Large intestine (tissue), 3 donors: ENCODE data around the gene SH3RF3. TPM values are rescaled to one million over a fixed set of nuclear protein-coding genes. Genes with fewer than 3 reads are reported as not detected.

Experiments
- DNase-seq, 2 donors: peaks; one replicate each; pipeline versions ENCODE4 v3.0.0 to v3.0.0-alpha.2; 2013
- H3K27ac ChIP-seq: one replicate; pipeline ENCODE4 v1.5.1; 2013; ENCODE audit warnings: low read length
- H3K27me3 ChIP-seq: 2 replicates; pipeline ENCODE4 v1.6.1; 2013; ENCODE audit warnings: low read length; ENCODE audit not compliant: control insufficient read depth, insufficient read depth
- H3K36me3 ChIP-seq: 2 replicates; pipeline ENCODE4 v1.6.1; 2013; ENCODE audit warnings: low read length; ENCODE audit not compliant: control insufficient read depth, insufficient read depth
- H3K4me1 ChIP-seq: one replicate; pipeline ENCODE4 v1.6.1; 2013; ENCODE audit warnings: low read length; ENCODE audit not compliant: control insufficient read depth, insufficient read depth
- H3K4me3 ChIP-seq: one replicate; pipeline ENCODE4 v1.5.1; 2013; ENCODE audit warnings: low read length
- H3K9me3 ChIP-seq: one replicate; pipeline ENCODE4 v1.6.1; 2013; ENCODE audit warnings: mild to moderate bottlenecking, low read depth, low read length, moderate library complexity; ENCODE audit not compliant: control insufficient read depth
- WGBS: methylation state at CpG from one replicate; pipeline ENCODE4 v1.1.5; 2013; ENCODE audit warnings: low lambda C conversion rate; ENCODE audit not compliant: insufficient coverage; 5-methylcytosine and 5-hydroxymethylcytosine counted together
- polyA plus RNA-seq: library from polyadenylated mRNA; unstranded; fragments of 120-200 nt; gene quantifications from one replicate; pipeline ENCODE4 v1.2.1, GENCODE V29; 2013

Gene SH3RF3
- polyA plus RNA-seq, 1 donor, result 3.0 TPM

- no peak overlapping the region for H3K27ac ChIP-seq
- H3K9me3 ChIP-seq, result no peaks in the 10 kb centered on the region
- no peak for DNase-seq
- WGBS, result no CpG with 5 or more reads among the region's 5 CpGs
- peaks cover 3% of the 10 kb centered on the region for H3K4me1 ChIP-seq
- no peak overlapping the region for H3K4me3 ChIP-seq
- no peaks in the 10 kb centered on the region for H3K36me3 ChIP-seq
- peaks cover 3% of the 10 kb centered on the region for H3K27me3 ChIP-seq
These were observed 374.2 kb downstream of the SH3RF3 start for GRCh38 chr2:109503191-109503590.

- H3K27ac ChIP-seq, result no peak overlapping the region
- DNase-seq, result no peak
- H3K36me3 ChIP-seq, result no peaks in the 10 kb centered on the region
- H3K4me3 ChIP-seq, result no peak overlapping the region
- no peaks in the 10 kb centered on the region for H3K9me3 ChIP-seq
- no peaks in the 10 kb centered on the region for H3K4me1 ChIP-seq
- peaks cover 3% of the 10 kb centered on the region for H3K27me3 ChIP-seq
- WGBS, result no CpG with 5 or more reads among the region's 7 CpGs
These were observed 378.2 kb downstream of the SH3RF3 start for GRCh38 chr2:109507217-109507616.

- Histone ChIP-seq H3K9me3 (no peaks in the 10 kb centered on the region), H3K27me3 (peaks cover 3% of the 10 kb centered on the region), H3K4me3 (no peak overlapping the region), H3K36me3 (no peaks in the 10 kb centered on the region), H3K4me1 (no peaks in the 10 kb centered on the region), H3K27ac (no peak overlapping the region)
- DNase-seq, result no peak
- no CpG with 5 or more reads among the region's 6 CpGs for WGBS
These were observed 378.8 kb downstream of the SH3RF3 start for GRCh38 chr2:109507828-109508227.

- 90% methylated on average over 2 of the region's 8 CpGs for WGBS
- H3K9me3 ChIP-seq, result no peaks in the 10 kb centered on the region
- no peaks in the 10 kb centered on the region for H3K36me3 ChIP-seq
- no peaks in the 10 kb centered on the region for H3K4me1 ChIP-seq
- H3K27ac ChIP-seq, result no peak overlapping the region
- no peak overlapping the region for H3K4me3 ChIP-seq
- peaks cover 2% of the 10 kb centered on the region for H3K27me3 ChIP-seq
- no peak for DNase-seq
These were observed 379.6 kb downstream of the SH3RF3 start for GRCh38 chr2:109508556-109508955.

GRCh38 chr2:109510136-109511028, 381.4 kb downstream of the SH3RF3 start:
- Histone ChIP-seq H3K9me3 (no peaks in the 10 kb centered on the region), H3K27ac (no peak overlapping the region), H3K4me3 (no peak overlapping the region), H3K36me3 (no peaks in the 10 kb centered on the region), H3K4me1 (peaks cover 5% of the 10 kb centered on the region), H3K27me3 (no peaks in the 10 kb centered on the region)
- no CpG with 5 or more reads among the region's 19 CpGs for WGBS
- peak; percentile 58 to 61 for DNase-seq

GRCh38 chr2:109511168-109511567, 382.2 kb downstream of the SH3RF3 start:
- no CpG with 5 or more reads among the region's 3 CpGs for WGBS
- H3K4me1 ChIP-seq, result peaks cover 5% of the 10 kb centered on the region
- H3K36me3 ChIP-seq, result no peaks in the 10 kb centered on the region
- DNase-seq, result no peak
- no peak overlapping the region for H3K4me3 ChIP-seq
- no peaks in the 10 kb centered on the region for H3K27me3 ChIP-seq
- H3K27ac ChIP-seq, result no peak overlapping the region
- H3K9me3 ChIP-seq, result no peaks in the 10 kb centered on the region

GRCh38 chr2:109512076-109512475, 383.1 kb downstream of the SH3RF3 start:
- Histone ChIP-seq H3K27ac (no peak overlapping the region), H3K4me1 (peaks cover 5% of the 10 kb centered on the region), H3K9me3 (no peaks in the 10 kb centered on the region), H3K4me3 (no peak overlapping the region), H3K27me3 (no peaks in the 10 kb centered on the region), H3K36me3 (no peaks in the 10 kb centered on the region)
- no peak for DNase-seq
- WGBS, result no CpG with 5 or more reads among the region's 5 CpGs

GRCh38 chr2:109513230-109513629, 384.2 kb downstream of the SH3RF3 start:
- no CpG with 5 or more reads among the region's 5 CpGs for WGBS
- H3K36me3 ChIP-seq, result no peaks in the 10 kb centered on the region
- no peaks in the 10 kb centered on the region for H3K27me3 ChIP-seq
- no peak overlapping the region for H3K27ac ChIP-seq
- no peak overlapping the region for H3K4me3 ChIP-seq
- H3K9me3 ChIP-seq, result no peaks in the 10 kb centered on the region
- DNase-seq, result no peak
- H3K4me1 ChIP-seq, result peaks cover 5% of the 10 kb centered on the region

GRCh38 chr2:109513749-109514588, 385.0 kb downstream of the SH3RF3 start:
- Histone ChIP-seq H3K27me3 (no peaks in the 10 kb centered on the region), H3K4me1 (peaks cover 5% of the 10 kb centered on the region), H3K9me3 (no peaks in the 10 kb centered on the region), H3K4me3 (no peak overlapping the region), H3K27ac (peak overlapping the region; percentile 42), H3K36me3 (no peaks in the 10 kb centered on the region)
- no CpG with 5 or more reads among the region's 20 CpGs for WGBS
- peak; percentile 33 to 49 for DNase-seq

GRCh38 chr2:109514857-109515256, 385.9 kb downstream of the SH3RF3 start:
- no peaks in the 10 kb centered on the region for H3K27me3 ChIP-seq
- no CpG with 5 or more reads among the region's 5 CpGs for whole genome bisulfite sequencing
- no peak for DNase-seq
- peaks cover 5% of the 10 kb centered on the region for H3K4me1 ChIP-seq
- H3K9me3 ChIP-seq, result no peaks in the 10 kb centered on the region
- peak overlapping the region; percentile 42 for H3K27ac ChIP-seq
- no peaks in the 10 kb centered on the region for H3K36me3 ChIP-seq
- H3K4me3 ChIP-seq, result no peak overlapping the region
